ENCODE results near the gene RAB11FIP4.

RAB11FIP4 gene

GRCh38 chr17:31411707-31412285, 20.3 kb downstream of the RAB11FIP4 start:
- no peak for DNase-seq (ENCODE audit: low spot score)

DNA sequence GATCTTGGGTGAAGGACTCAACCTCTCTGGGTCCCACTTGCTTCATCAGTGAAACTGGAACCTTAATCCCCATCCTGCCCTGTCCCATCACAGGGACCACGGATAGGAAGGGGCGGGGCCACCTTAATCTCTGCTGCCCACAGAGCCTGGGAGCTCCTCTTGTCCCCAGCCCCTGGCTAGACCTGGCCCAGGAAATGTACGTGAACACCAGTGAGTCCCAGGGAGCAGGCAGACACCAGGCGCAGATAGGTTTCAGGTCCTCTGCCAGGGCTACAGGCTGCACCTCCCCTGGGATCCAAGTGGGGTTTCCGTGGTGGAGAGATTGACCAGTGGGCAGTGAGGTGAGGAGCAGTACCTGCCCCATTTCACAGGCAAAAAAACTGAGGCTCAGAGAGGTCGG, 21.0 kb downstream of the RAB11FIP4 start:
- DNase-seq (ENCODE audit: low spot score): no peak

DNA sequence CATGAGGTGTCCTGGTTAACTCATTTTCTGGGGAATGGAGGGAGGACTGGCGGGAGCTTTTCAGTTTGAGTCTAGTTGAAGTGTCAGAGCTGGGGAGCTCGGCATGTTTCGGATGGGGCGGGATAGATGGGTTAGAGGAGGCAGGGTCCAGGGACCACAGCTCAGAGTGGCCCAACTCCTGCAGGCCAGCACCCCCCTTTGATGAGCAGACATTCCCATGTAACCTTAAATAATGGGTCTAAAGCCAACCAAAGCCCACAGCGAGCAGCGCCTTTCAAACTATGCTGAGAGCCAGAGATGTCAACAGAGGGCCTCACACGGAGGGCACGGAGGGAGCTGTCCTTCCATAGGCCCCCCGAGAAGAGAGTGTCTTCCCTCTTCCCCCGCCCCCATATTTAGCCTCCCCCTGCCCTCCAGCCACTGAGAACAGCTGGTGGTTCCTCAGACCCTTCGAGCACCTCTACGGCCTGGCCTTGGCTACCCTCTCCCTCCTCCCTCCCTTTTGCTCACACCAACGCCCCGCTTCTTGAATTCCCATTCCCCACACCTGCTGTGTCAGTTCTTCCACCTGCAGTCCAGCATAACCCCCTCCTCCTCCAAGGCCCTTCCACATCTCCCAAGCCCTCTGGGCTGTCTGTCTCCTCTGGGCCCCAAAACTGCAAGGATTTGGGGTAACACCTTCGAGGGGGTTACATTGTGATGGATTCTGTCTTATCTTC, 21.8 kb downstream of the RAB11FIP4 start:
- no peak for DNase-seq (ENCODE audit: low spot score)

DNA sequence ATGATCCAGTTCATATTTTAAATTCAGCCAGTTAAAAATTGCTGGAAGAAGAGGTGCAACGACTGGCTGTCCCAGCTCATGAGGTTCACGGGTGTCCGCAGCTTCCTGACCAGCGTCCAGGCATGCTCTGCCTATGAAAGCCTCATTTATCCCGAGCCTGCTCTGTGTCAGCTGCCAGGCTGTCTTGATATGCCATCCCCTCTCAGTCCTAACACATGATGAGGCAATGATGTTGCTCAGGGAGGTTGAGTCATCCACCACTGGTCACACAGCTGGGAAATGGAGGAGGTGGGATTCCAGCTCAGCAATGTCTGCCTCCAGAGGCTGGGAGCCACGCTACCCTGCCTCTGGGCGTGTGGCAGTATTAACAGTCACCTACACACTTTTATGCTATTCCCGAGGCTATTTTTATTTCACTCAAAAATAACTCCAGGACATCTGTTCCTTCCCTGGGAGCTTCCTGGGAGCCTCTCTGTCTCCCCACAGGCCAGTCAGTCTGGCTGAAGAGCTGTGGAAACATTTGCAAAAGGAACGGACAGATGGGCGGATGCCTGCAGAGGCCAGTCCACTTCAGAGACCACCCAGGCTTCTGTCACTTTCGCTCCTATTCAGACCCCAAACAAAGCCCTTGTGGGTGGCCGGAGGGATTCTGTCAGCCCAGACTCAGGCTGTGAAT, 22.5 kb downstream of the RAB11FIP4 start:
- peak; percentile 91 for DNase-seq (ENCODE audit: low spot score)

GRCh38 chr17:31414550-31414918, 23.1 kb downstream of the RAB11FIP4 start:
- no peak for DNase-seq (ENCODE audit: low spot score)

GRCh38 chr17:31415004-31415454, 23.6 kb downstream of the RAB11FIP4 start:
- no peak for DNase-seq (ENCODE audit: low spot score)

DNA sequence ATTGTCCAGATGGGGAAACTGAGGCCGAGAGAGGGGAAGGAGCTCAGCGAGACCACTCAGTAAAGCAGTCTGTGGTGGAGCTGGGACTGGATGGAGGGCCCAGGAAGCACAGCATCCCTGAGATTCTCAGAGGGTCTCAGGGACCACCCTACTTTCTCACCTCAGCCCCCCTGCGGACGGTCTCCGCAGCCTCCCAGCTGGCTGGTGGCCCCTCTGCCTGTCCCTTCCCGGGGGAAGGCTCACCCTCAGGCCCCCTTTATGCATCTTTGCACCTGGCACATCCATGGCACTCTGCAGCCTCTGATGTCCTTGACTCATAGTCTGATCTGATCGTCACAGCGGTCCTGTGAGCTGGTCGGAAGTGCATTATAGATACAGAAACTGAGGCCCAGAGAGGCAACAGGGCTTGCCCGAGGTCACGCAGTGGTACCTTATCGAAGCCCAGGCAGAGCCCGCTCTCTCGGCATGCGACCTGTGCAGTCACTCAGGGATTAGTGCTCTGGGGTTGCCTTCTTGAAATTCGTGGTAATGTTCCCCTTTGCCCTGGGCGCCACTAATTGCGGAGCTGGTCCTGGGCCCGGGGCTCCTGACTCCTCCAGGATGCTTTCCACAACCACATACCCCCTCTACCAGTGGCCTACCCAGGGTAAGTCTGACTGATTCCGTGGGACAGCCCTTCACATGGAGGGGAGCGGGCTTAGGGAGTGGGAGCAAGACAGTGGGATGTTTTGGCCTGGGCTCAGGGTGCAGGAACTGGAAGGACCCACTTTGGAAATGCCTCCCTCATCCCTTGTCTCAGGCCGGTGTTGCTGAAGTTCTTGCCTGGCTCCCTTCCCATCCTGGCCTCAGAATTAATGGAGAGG, 24.4 kb downstream of the RAB11FIP4 start:
- DNase-seq (ENCODE audit: low spot score): no peak

GRCh38 chr17:31416503-31416923, 25.0 kb downstream of the RAB11FIP4 start:
- DNase-seq (ENCODE audit: low spot score): no peak

DNA sequence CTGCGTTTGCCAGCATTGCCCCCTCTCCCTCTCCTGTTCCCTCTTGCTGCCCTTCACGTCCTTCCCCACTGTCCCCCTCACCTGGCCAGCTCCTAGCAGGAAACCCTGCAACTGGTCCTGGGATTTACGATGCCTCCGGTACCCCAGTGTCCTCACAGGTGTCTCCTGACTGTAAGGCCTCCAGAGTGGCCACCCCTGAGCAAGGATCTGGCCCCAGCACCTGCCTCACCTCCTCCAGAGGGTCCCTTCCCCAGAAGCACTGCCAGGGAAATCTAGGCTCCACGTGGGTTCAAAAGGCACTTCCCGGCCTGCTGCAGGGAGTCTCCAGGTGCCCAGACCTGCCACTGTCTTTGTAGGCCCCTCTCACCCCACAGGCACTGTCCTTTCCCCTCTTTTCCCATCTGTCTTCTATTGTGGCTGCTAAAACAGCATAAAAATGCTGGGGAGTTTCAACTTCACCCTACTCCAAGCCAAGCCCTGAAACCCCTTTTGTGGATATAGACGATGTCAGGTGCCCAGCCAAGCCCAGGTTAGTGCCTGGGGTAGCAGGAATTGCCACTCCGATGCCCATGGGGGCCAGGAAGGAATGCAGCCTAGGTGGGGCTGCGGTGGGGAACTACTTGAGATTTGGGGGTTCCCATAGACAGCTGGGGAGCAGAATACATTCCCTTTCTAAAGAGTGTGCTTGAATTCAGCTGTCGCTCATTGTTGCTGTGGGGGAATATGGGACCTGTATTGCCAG, 25.7 kb downstream of the RAB11FIP4 start:
- DNase-seq (ENCODE audit: low spot score): no peak

GRCh38 chr17:31418773-31419350, 27.4 kb downstream of the RAB11FIP4 start:
- no peak for DNase-seq (ENCODE audit: low spot score)

- no peak for DNase-seq (ENCODE audit: low spot score)
These were observed 31.0 kb downstream of the RAB11FIP4 start for GRCh38 chr17:31422443-31422842.

GRCh38 chr17:31424944-31425281, 33.4 kb downstream of the RAB11FIP4 start:
- no peak for DNase-seq (ENCODE audit: low spot score)

GRCh38 chr17:31425282-31426040, 34.0 kb downstream of the RAB11FIP4 start:
- DNase-seq (ENCODE audit: low spot score): no peak

GRCh38 chr17:31427684-31428083, 36.2 kb downstream of the RAB11FIP4 start:
- DNase-seq (ENCODE audit: low spot score): no peak

DNA sequence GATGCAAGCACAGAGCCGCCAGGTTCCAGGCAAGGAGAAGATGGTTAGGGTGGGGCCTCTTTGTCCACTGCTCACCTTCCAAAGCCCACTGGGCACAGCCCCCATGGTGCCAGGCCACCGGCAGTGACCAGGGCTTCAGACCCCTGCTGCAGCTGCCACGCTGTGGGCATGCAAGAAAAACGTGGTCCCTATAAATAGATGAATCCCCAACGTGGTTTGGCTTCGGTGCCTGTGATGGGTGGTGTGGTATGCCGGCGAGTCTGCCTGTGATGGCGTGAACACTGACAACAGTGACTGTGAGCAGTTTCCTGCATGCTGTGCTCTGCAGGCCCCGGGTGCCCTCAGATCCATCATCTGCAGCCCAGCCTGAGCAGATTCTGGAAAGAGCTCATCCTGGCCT, 36.6 kb downstream of the RAB11FIP4 start:
- no peak for DNase-seq (ENCODE audit: low spot score)

- no peak for DNase-seq (ENCODE audit: low spot score)
These were observed 37.0 kb downstream of the RAB11FIP4 start for GRCh38 chr17:31428512-31428911.

GRCh38 chr17:31431098-31431851, 39.8 kb downstream of the RAB11FIP4 start:
- no peak for DNase-seq (ENCODE audit: low spot score)

- no peak for DNase-seq (ENCODE audit: low spot score)
These were observed 40.6 kb downstream of the RAB11FIP4 start for GRCh38 chr17:31431852-31432658.

All from hepatic stellate cell (primary cell).